MV-4-11 (cell line): Measurements from ENCODE around the gene PPCDC.

Experiments used
- DNase-seq: peaks from one replicate; lab custom pipeline; 2025; lab: John Stamatoyannopoulos, UW

Gene PPCDC

DNA sequence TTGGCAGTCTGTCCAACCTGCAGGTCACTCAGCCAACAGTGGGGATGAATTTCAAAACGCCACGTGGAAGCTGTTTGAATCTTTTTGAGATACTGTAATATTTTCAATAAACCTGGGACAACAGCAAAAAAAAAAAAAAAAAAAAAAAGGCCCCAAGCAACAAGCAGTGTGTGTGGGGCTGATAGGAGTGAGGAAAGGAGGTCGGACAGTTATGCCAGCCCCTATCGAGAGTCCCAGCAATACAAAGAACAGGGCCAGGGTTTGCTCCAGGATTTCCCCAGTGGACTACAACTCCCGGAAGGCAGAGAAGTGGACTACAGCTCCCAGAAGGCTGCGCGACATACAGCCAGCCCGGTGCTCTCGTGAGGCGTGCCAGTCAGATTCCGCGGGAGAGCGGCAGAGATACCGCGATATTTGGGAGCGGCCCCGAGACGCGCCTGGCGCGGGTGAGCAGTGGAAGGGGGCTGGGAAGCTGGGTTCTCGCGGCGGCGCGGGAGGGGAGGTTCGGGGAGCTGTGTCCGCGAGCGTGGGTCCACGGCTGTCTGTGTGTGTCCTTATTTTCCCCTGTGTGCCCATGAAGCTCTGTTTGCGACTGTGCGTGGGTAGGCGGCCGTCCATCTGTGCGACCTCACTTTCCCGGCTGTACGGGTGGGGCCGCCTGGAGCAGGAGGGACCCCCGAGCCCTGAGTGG is at the start of gene PPCDC:
TSS of gene PPCDC (plus strand) at position 410 of the 691 bp plus-strand sequence. CDS start 4,729 bp downstream, outside the sequence.
- DNase-seq, result peak; percentile 95

DNA sequence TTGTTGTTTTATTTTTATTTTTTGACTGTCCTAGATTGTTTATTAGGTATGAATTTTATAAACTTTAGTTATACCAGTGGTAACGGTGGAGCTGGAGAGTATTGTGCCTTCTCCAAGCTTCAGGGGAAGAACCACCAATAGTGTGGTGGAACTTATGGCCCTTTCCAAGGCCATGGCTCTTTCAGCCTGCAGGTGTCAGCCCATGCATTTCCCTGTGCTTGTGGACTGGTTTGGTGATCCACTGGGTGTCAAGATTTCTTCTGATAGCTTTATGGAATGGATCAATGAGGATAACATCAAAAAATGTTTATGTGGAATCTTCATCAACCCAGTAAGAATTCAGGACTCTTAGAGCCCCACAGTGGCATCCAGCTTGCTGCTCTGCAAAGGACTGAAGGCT is 47.2 kb upstream of the PPCDC start:
- DNase-seq, result no peak

DNA sequence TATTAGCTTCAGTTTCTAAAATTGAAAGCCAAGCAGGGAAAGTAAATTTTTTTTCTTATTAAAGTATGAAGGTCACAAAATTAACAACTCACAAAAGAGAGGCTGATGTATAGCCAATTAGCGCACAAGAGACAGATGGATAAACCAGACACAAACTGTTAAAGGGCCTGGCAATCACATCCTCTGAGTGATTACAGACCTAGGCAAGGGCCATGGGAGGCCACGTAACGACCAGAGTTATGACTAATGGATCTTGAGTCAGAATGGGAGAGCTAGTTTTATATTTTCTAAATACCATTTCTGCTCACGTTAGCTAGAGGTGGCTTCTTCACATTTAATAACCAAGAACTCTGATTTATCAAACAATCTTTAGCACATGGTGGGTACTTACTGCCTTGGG is 45.8 kb upstream of the PPCDC start:
- DNase-seq, result no peak

DNA sequence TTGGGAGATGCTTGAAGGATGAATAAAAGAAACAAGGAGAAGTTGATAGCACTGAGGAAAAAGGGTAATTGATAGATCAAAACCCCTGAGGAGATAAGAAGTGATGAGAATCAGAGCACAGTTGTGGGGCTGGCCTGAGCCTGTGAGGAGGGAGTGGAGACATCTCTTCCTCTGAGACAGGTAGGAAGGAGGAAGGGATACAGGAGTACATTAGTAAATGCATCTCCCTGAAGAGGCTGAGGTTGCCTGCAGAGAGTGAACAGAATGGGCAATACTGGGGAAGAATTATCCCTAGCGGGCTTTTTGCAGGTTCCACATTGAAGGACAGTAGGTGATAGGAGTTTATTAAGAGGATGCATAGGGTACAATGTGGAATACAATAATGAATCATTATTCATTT is 45.3 kb upstream of the PPCDC start:
- no peak for DNase-seq

DNA sequence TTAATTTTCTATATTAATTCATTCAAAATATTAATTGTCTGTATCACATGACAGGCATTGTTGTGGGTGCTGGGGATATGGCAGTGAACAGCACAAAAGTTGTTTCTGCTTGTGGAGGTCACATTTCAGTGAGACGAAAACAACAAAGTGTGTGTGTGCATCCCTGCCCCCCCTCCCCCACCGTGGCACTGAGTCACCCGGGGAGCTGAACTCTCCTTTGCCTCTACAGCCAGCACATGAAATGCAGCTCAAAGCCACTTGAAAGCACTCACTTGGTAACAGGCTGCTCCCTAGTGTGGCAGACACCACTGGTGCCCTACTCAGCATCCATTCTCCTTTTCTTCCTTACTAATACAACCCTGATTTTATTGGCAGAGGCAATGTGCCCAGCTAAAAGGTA is 44.9 kb upstream of the PPCDC start:
- no peak for DNase-seq

DNA sequence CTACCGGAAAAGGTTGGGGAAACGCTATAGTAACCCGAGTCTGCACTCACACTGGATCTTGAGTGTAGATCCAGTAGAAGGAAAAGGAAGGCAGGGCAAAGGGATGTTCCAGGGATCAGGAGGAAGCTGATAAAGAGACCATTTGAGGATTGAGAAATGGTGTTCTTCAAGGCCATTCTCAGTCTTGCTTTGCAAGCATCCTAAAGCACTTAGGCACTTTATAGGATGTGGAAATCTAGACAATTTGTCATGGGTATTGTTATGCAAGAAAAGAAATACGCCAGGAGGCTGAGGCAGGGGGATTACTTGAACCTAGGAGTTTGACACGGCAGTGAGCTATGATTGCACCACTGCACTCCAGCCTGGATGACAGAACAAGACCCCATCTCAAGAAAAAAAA is 41.2 kb upstream of the PPCDC start:
- DNase-seq, result peak; percentile 80

GRCh38 chr15:74983725-74984231 is 39.6 kb upstream of the PPCDC start:
- peak; percentile 58 for DNase-seq

GRCh38 chr15:74988007-74988800 is 35.2 kb upstream of the PPCDC start:
- DNase-seq, result peak; percentile 47

DNA sequence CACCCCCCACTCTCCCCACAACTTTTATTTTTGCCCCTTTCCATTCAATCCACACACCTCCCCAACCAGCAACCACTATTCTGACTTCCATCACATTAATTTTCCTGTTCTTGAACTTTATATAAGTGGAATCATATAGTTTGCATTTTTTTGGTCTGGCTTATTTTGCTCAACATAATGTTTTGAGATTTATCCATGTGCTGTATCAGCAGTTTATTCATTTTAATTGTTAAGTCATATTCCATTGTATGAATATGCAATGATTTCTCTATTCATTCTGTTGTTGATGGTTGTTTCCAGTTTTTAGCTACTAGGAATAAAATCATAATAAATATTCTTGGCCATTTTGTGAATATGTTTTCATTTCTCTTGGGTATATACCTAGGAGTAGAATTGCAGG is 33.9 kb upstream of the PPCDC start:
- DNase-seq, result no peak

DNA sequence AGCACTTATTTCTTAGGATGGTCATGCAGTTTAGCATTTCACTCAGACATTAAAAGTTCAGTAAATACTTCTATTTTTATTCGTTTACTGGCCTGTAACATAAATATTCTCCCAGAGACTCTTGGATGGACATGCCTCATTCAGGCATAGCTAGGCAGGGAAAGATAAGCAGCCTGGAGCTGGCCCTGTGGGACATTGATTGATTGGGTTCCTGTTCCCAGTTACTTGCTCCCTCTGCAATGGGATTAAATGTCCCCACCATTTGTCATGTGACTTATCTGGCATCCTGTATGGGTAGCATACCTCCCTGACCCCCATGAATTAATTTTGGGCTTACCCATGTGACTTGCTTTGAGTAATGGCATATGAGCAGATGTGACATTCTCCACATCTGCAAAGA is 30.8 kb upstream of the PPCDC start:
- no peak for DNase-seq

- DNase-seq, result no peak
These were observed 29.2 kb upstream of the PPCDC start for GRCh38 chr15:74994236-74994635.

DNA sequence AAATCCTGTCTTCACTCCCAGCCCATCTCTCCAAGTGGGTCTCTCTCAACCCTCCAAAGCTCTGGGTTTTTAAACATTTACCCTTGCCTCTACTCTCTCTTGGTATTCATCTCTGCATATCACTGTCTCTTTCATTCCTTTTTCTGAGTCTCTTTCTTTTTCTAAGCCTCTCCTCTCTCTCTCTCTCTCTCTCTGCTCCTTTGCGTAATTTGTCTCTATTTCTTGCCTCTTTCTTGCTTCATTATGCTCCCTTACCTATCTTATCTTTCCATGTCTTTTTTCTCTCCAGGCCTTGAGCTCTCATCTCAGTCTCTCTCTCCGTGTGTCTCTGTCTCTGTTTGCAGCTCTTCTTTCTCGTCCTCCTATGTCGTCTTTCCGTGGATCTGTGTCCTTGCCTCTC is 28.7 kb upstream of the PPCDC start:
- no peak for DNase-seq

- peak; percentile 91 for DNase-seq
These were observed 28.1 kb upstream of the PPCDC start, which contains the start of gene SCAMP5 for GRCh38 chr15:74995182-74995778. SCAMP5 (plus strand) TSS chr15:74995563; CDS start chr15:75011840, 16,277 bp downstream.

DNA sequence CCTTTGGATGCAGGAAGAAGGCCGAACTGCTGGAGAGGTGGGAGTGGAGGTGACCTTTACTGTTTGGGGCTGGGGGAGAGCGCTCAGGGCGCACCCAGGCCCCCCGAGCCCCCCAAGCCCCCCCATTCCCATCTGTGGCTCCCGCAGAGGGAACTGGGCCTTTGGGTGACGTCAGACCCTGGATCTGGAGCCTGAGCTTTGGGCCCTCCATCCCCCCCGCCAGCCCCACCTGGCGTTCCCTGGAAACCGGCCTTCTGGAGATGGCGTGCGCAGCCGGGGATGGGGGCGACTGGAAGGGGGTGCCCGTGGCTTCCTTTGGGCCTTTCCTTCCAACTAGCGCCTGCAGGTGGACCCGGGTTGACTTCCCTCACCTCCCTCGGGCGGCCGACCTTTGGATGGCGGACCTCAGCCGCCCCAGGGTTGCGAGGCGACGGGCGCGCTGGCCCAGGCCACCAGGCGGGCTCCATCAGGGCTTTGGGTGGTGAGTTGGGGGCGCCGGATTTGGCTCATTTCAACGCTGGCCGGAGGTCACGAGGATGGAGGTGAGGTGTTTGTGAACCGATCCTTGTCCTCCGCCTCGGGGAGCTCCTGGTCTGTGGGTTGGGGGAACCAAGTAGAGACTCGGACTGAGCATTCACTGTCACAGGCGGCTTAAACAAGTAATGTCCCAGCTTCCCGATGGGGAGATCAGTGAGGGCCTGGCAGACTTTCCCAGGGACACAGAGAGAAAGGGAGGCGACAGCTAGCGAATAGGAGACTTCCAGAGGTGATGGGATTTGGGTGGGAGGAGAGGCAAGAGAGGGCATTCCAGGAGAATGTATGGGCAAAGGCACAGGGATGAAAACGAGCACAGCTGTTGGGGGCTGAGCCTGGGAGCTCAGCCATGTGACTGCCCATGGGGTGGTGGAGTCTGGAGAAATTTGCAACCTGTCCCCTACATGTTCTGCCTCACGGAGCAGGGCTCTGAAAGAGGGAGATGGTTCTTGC is 27.3 kb upstream of the PPCDC start:
- DNase-seq, result no peak

DNA sequence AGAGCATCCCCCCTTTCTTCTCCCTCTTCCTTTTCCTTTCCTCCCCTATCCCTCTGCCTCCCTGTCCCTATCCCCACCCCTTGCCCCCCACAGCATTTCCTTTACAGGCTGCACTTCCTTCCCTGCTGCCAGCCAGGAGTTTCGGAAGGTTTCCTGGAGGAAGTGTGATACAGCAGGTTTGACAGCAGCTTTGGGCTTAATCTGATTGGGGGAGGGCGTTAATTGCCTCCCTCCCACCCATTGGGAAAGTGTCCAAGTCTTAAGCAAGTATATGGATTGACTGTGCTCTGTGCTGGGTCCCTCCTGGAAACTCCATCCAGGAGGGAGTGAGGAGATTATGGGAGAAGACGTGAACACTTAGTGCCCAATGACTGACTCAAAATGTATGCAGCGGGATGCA is 26.2 kb upstream of the PPCDC start:
- DNase-seq, result no peak

GRCh38 chr15:74997543-74997942 is 25.8 kb upstream of the PPCDC start:
- DNase-seq, result no peak

- DNase-seq, result no peak
These were observed 22.1 kb upstream of the PPCDC start for GRCh38 chr15:75001310-75001709.

GRCh38 chr15:75002398-75002797 is 21.0 kb upstream of the PPCDC start:
- DNase-seq, result no peak

DNA sequence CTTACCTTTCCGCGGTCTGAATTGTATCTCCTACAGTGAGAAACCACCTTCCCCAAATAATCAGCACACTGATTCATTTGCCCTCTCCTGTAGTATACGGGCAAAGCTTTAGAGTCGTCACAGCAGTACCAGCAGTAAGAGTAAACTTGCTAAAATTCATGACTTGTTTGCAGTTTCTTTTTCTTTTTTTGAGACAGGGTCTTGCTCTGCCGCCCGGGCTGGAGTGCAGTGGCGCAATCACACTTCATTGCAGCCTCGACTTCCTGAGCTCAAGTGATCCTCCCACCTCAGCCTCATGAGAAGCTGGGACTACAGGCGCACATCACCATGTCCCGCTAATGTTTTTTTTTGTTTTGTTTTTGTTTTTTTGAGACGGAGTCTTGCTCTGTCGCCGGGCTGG is 16.2 kb upstream of the PPCDC start:
- DNase-seq, result peak; percentile 6

DNA sequence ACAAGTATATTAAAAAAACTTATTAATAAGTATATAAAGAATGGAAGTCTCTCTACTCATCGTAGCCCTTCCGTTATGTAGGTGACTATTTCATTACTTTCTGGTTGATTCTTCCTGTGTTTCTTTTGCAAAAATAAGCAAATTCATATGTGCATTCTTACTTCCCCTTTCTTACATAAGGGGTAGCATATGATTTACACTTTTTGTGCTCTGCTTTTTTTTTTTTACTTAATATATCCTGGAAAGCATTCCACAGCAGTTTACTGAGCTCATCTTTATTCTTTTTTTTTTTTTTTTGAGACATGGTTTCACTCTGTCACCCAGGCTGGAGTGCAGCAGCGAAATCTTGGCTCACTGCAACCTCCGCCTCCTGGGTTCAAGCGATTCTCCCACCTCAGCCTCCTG is 15.2 kb upstream of the PPCDC start:
- peak; percentile 70 for DNase-seq

DNA sequence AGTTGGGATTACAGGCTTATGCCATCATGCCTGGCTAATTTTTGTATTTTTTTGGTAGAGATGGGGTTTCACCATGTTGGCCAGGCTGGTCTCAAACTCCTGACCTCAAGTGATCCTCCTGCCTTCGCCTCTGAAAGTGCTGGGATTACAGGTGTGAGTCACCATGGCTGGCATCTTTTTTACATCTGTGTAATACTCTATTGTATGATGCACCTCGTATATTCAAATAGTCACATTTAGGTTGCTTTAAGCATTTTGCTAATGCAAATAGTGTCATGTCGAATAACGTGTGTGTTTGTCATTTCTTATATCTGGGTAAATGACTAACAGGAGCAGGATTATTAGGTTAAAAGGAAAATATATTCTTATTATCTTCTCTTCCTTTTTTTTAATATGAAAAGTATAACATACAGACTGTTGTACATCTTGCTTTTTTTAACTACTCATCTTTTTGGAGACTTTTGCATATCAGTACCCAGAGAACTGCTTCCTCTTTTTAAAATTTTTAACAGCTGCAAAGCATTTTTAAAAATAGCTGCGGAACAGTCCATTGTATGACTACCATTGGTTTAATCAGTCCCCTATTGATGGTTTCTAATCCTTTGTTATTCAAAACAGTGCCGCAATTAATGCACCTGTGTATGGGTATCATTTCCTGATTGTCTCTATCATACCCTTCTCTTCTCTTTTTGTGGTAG is 14.6 kb upstream of the PPCDC start:
- DNase-seq, result peak; percentile 91
